ENCODE results near the gene MIPEP.

MIPEP gene

GRCh38 chr13:23852351-23852750 lies 36.8 kb downstream of the MIPEP start:
- DNase-seq (ENCODE audit: low read depth): peak; percentile 46

GRCh38 chr13:23851106-23851505 lies 38.1 kb downstream of the MIPEP start:
- DNase-seq (ENCODE audit: low read depth): peak; percentile 70

- DNase-seq (ENCODE audit: low read depth): no peak
Measured at GRCh38 chr13:23850134-23850533, 39.1 kb downstream of the MIPEP start.

- DNase-seq (ENCODE audit: low read depth): no peak
Measured at GRCh38 chr13:23849670-23850069, 39.5 kb downstream of the MIPEP start.

- DNase-seq (ENCODE audit: low read depth): no peak
Measured at GRCh38 chr13:23848646-23849141, 40.5 kb downstream of the MIPEP start.

- DNase-seq (ENCODE audit: low read depth): no peak
Measured at GRCh38 chr13:23848019-23848418, 41.2 kb downstream of the MIPEP start.

GRCh38 chr13:23847497-23847896 lies 41.7 kb downstream of the MIPEP start:
- no peak for DNase-seq (ENCODE audit: low read depth)

GRCh38 chr13:23845105-23845725 lies 44.0 kb downstream of the MIPEP start:
- no peak for DNase-seq (ENCODE audit: low read depth)

GRCh38 chr13:23844132-23844531 lies 45.1 kb downstream of the MIPEP start:
- DNase-seq (ENCODE audit: low read depth): no peak

- no peak for DNase-seq (ENCODE audit: low read depth)
Measured at GRCh38 chr13:23843436-23843835, 45.8 kb downstream of the MIPEP start.

- no peak for DNase-seq (ENCODE audit: low read depth)
Measured at GRCh38 chr13:23842406-23842805, 46.8 kb downstream of the MIPEP start.

GRCh38 chr13:23833733-23834611 lies 55.2 kb downstream of the MIPEP start:
- no peak for DNase-seq (ENCODE audit: low read depth)

- DNase-seq (ENCODE audit: low read depth): peak; percentile 78
Measured at GRCh38 chr13:23828866-23829265, 60.3 kb downstream of the MIPEP start.

- peak; percentile 37 for DNase-seq (ENCODE audit: low read depth)
Measured at GRCh38 chr13:23828086-23828485, 61.1 kb downstream of the MIPEP start.

- DNase-seq (ENCODE audit: low read depth): no peak
Measured at GRCh38 chr13:23825179-23825578, 64.0 kb downstream of the MIPEP start.

GRCh38 chr13:23824371-23824770 lies 64.8 kb downstream of the MIPEP start:
- no peak for DNase-seq (ENCODE audit: low read depth)

- DNase-seq (ENCODE audit: low read depth): no peak
Measured at GRCh38 chr13:23822252-23822824, 66.9 kb downstream of the MIPEP start.

GRCh38 chr13:23820530-23820929 lies 68.7 kb downstream of the MIPEP start:
- DNase-seq (ENCODE audit: low read depth): no peak

GRCh38 chr13:23817830-23818229 lies 71.4 kb downstream of the MIPEP start:
- no peak for DNase-seq (ENCODE audit: low read depth)

- no peak for DNase-seq (ENCODE audit: low read depth)
Measured at GRCh38 chr13:23817136-23817535, 72.1 kb downstream of the MIPEP start.

GRCh38 chr13:23813635-23814034 lies 75.6 kb downstream of the MIPEP start:
- no peak for DNase-seq (ENCODE audit: low read depth)

- DNase-seq (ENCODE audit: low read depth): no peak
Measured at GRCh38 chr13:23811366-23812062, 77.7 kb downstream of the MIPEP start.
